ENCODE data around the gene CLEC4E. TPM values are rescaled to one million over a fixed set of nuclear protein-coding genes. Genes with fewer than 3 reads are reported as not detected.
"Not testable (repeated sequence)": the region's sequence is repeated elsewhere in the genome, so short reads cannot be mapped to it uniquely, and the experiment has no call there.

The CLEC4E gene
- total RNA-seq, 1 donor = not detected

DNA sequence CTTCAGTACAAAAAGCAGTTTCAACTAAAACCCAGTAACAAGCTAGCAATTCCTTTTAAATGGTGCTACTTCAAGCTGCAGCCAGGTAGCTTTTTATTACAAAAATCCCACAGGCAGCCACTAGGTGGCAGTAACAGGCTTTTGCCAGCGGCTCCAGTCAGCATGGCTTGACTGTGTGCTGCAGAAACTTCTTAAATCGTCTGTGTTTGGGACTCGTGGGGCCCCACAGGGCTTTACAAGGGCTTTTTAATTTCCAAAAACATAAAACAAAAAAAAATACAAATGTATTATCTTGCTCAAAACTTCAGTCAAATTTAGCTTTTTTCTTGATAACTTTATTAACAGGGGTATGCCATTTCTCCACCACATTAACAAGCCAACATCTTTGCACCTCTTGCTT, 3.6 kb upstream of the CLEC4E start:
- no peaks in the 10 kb centered on the region for H3K79me2 ChIP-seq (ENCODE audit: insufficient read depth, low read length)
- peak; percentile 87 for TF ChIP-seq CTCF (IDR thresholded peaks at IDR 0.05; ENCODE audit: extremely low read depth, low read depth, low read length)
- H3K36me3 ChIP-seq (ENCODE audit: insufficient read depth, low read length) = no peaks in the 10 kb centered on the region
- DNase-seq (ENCODE audit: insufficient read length, low spot score, missing footprints) = peak; percentile 73
- peak overlapping the region; percentile 64 for H3K4me2 ChIP-seq (ENCODE audit: insufficient read depth, low read length)
- peak overlapping the region; percentile 41 for H2AFZ ChIP-seq (ENCODE audit: low read length)
- H3K27me3 ChIP-seq (ENCODE audit: insufficient read depth, low read length) = peaks cover 6% of the 10 kb centered on the region
- no peaks in the 10 kb centered on the region for H4K20me1 ChIP-seq (ENCODE audit: insufficient read depth, low read length)
- H3K9me3 ChIP-seq (ENCODE audit: low read depth, low read length) = no peaks in the 10 kb centered on the region
- H3K4me3 ChIP-seq (ENCODE audit: insufficient read depth, low read length) = peak overlapping the region; percentile 31
- H3K4me1 ChIP-seq (ENCODE audit: insufficient read depth, low read length) = no peaks in the 10 kb centered on the region
- no peak overlapping the region for H3K27ac ChIP-seq (ENCODE audit: low read depth, low read length)

DNA sequence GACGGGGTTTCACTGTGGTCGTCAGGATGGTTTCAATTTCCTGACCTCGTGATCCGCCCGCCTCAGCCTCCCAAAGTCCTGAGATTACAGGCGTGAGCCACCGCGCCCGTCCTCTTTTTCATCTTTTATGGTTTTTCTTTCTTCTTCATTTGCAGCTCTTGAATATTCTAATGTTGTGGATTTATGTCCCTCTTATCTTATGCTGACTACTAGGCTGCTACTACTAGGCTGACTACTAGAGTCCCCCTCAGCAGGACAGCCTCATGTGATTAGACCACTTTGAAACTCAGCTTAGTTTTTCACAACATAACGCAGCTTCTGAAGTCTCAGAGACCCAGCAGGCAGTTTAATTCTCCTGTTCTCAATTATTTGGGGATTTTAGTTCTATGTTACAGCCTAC, 857 bp upstream of the CLEC4E start:
- Histone ChIP-seq H3K79me2 (ENCODE audit: insufficient read depth, low read length) (no peaks in the 10 kb centered on the region), H3K4me3 (ENCODE audit: insufficient read depth, low read length) (no peak overlapping the region), H3K36me3 (ENCODE audit: insufficient read depth, low read length) (no peaks in the 10 kb centered on the region), H3K4me1 (ENCODE audit: insufficient read depth, low read length) (no peaks in the 10 kb centered on the region), H3K9me3 (ENCODE audit: low read depth, low read length) (no peaks in the 10 kb centered on the region), H2AFZ (ENCODE audit: low read length) (no peak overlapping the region), H3K27me3 (ENCODE audit: insufficient read depth, low read length) (peaks cover 6% of the 10 kb centered on the region), H3K4me2 (ENCODE audit: insufficient read depth, low read length) (no peak overlapping the region), H4K20me1 (ENCODE audit: insufficient read depth, low read length) (no peaks in the 10 kb centered on the region), H3K27ac (ENCODE audit: low read depth, low read length) (no peak overlapping the region)
- DNase-seq (ENCODE audit: insufficient read length, low spot score, missing footprints) = no peak
- TF ChIP-seq CTCF (IDR thresholded peaks at IDR 0.05; ENCODE audit: extremely low read depth, low read depth, low read length) = no peak

DNA sequence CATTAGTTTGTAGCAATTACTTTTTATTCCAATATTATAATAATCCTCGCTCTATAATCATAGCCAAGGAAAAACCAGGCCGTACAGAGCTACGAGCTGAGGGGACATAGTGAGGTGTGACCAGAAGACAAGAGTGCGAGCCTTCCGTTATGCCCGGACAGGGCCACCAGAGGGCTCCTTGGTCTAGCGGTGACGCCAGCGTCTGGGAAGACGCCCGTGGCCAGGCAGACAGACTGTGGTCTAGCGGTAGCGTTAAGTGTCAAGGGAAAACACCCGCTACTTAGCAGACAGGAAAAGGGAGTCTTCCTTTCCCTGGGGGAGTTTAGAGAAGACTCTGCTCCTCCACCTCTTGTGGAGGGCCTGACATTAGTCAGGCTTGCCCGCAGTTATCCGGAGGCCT, 2.9 kb downstream of the CLEC4E start:
- H2AFZ ChIP-seq (ENCODE audit: low read length); H3K79me2 ChIP-seq (ENCODE audit: insufficient read depth, low read length); H3K4me3 ChIP-seq (ENCODE audit: insufficient read depth, low read length); H4K20me1 ChIP-seq (ENCODE audit: insufficient read depth, low read length); H3K9me3 ChIP-seq (ENCODE audit: low read depth, low read length); DNase-seq (ENCODE audit: insufficient read length, low spot score, missing footprints); H3K27me3 ChIP-seq (ENCODE audit: insufficient read depth, low read length); H3K4me2 ChIP-seq (ENCODE audit: insufficient read depth, low read length); H3K27ac ChIP-seq (ENCODE audit: low read depth, low read length); H3K36me3 ChIP-seq (ENCODE audit: insufficient read depth, low read length); H3K4me1 ChIP-seq (ENCODE audit: insufficient read depth, low read length): not testable (repeated sequence)

- Histone ChIP-seq H2AFZ (ENCODE audit: low read length) (no peak overlapping the region), H3K9me3 (ENCODE audit: low read depth, low read length) (no peaks in the 10 kb centered on the region), H3K79me2 (ENCODE audit: insufficient read depth, low read length) (no peaks in the 10 kb centered on the region), H3K27me3 (ENCODE audit: insufficient read depth, low read length) (no peaks in the 10 kb centered on the region), H3K27ac (ENCODE audit: low read depth, low read length) (no peak overlapping the region), H3K4me2 (ENCODE audit: insufficient read depth, low read length) (no peak overlapping the region), H3K36me3 (ENCODE audit: insufficient read depth, low read length) (no peaks in the 10 kb centered on the region), H4K20me1 (ENCODE audit: insufficient read depth, low read length) (no peaks in the 10 kb centered on the region), H3K4me3 (ENCODE audit: insufficient read depth, low read length) (no peak overlapping the region), H3K4me1 (ENCODE audit: insufficient read depth, low read length) (no peaks in the 10 kb centered on the region)
- peak; percentile 60 for DNase-seq (ENCODE audit: insufficient read length, low spot score, missing footprints)
- no peak for TF ChIP-seq CTCF (IDR thresholded peaks at IDR 0.05; ENCODE audit: extremely low read depth, low read depth, low read length)
Measured at GRCh38 chr12:8532045-8532444, 8.7 kb downstream of the CLEC4E start.

All from osteoblast (primary cell).